DND-41 (cell line): ENCODE measurements around the gene SUN5.

Experiments
- CTCF ChIP-seq: IDR thresholded peaks from 2 replicates; pipeline ENCODE4 v1.5.1; 2012; ENCODE audit warnings: borderline replicate concordance, low read length, moderate library complexity, mild to moderate bottlenecking; ENCODE audit not compliant: poor library complexity, severe bottlenecking; ENCODE audit errors: extremely low read depth
- EZH2 ChIP-seq: IDR thresholded peaks from 3 replicates; pipeline ENCODE4 v1.6.1; 2012; ENCODE audit warnings: borderline replicate concordance, low read depth, mild to moderate bottlenecking, moderate library complexity, low read length, inconsistent platforms; ENCODE audit not compliant: severe bottlenecking

GRCh38 chr20:32970973-32971300, 33.3 kb downstream of the SUN5 start:
- TF ChIP-seq CTCF (no peak), EZH2 (no peak)
